Stimulated activated CD4-positive, alpha-beta T cell treated with anti-CD3 and anti-CD28 coated beads, Interleukin-12 subunit alpha, Interleukin-12 subunit beta, amount 100 ng/mL, for 48 hours (primary cell): ENCODE measurements around the gene FLNA.
"Not testable (repeated sequence)": the region's sequence is repeated elsewhere in the genome, so short reads cannot be mapped to it uniquely, and the experiment has no call there.

ENCODE experiments used
- DNase-seq, 3 donors: peaks; one replicate each; pipeline ENCODE4 v3.0.0-alpha.2; 2020; ENCODE audit warnings: low read depth in 2 of 3, low spot score in 1 of 3

Gene FLNA

DNA sequence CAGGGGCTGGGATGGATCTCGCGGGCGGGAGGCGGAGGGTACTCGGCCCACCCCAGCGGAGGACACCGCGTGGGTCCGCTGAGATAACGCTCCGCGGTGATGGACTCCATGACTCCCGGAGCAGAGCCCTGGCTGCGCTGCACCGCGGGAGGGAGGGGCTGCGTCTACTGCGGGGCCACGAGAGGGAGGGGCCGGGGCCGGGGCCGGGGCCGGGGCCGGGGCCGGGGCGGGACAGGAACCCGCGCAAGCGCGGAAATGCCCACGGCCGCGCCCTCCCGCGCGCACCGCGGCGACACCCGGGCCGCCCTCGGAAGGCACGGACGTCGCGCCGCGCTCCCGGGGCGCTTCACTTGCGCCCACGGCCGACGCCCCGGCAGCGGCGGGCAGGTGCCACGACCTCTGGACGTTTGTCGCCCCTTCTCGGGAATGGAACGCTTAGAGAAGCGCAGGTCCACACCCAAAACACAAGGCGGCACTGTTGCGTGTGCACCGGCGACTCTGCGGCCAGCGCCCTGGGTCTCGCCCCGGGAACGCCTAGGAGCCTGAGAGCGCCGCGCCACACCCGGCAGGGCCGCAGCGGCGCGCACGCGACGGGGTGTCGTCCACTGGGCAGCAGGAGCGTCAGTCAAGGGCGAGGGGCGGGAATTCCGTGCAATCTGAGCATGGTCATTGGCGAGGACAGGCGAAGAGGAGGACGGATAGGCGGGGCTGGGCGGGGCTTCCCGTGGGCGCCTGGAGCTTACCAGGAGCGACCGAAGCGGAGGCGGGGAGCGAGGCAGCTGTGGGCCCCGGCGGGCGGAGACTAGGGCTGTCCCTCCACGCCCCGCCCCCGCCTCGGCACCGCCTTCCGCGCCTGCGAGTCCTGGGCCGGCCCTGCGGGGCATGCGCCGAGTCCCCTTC lies 32.8 kb downstream of the FLNA start:
- DNase-seq, result not testable (repeated sequence)

DNA sequence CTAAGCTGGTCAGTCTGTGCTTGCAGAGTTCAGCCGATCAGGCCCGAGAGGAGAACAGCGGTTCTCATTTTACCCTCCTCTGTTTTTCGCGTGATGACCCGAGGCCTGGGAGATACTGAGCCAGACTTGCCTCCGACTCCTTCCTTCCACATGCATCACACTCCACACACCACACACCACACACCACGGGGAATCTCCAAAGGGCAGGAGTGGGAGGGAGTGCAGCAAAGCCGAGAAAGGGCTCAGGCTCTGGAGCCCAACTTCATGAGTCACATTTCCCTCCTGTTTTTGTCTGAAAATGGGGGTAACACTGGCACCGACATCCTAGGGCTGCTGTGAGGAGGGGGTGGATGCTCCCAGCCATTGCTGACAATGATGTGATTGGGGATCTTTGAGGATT lies 39.9 kb downstream of the FLNA start:
- DNase-seq, result peak in 2 of 3 donors; percentile 30 to 36

DNA sequence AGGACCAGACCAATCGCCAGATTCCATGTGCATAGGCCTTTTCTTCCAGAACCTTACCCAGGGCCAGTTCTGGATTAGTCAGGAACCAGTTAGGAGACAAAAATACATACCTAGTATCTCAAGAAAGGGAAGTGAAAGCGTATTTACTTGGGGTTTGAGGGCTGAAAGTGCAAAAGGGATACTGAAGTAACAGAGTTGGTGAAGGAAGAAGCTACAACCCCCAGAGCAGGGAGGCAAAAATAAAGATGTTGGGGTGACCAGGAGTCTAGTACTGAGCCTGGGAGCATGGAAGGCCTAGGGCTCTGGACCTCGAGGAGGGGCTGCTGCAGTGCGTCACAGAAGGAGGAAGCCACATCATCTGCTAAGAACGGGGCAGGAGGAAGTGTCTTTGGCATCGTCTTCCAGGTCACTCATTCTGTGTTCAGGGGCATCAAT lies 40.6 kb downstream of the FLNA start:
- no peak for DNase-seq

DNA sequence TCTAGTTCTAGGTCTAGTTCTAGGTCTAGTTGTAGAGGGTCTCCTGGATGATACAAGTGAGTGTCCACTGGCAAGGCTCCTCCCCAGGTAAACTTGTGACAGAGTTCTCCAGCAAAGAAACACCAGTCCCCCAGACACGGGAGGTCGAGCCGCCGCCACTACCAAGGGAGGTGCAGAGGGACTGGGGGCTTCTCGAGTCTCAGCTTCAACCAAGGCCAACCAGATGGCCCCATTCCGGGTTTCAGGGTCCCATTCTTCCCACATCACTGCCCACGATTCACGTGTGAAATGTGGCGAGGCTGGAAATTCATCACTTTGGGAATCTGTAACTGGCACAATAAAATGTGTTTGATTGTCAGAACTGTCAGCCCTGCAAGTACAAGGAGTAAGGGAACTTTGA lies 41.3 kb downstream of the FLNA start:
- DNase-seq, result no peak

DNA sequence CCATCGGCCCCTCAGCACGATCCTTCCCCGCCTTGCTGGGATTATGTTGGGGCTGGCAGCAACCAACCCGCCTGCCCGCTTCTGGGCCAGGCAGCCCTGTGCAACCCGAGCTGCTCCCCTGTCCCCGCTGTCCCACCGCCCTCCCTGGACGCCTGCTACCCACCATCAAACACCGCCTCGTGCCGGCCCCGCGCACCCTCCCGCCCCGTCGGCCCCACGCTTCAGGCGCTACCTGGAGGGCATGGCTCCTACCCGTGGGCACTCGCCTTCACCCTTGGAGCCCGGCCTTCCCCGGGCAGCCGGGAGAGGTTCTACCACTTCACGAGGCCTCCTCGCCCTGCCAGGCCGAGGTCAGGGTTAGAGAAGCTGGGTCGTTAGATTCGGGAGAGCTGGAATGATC lies 41.9 kb downstream of the FLNA start:
- DNase-seq, result no peak

DNA sequence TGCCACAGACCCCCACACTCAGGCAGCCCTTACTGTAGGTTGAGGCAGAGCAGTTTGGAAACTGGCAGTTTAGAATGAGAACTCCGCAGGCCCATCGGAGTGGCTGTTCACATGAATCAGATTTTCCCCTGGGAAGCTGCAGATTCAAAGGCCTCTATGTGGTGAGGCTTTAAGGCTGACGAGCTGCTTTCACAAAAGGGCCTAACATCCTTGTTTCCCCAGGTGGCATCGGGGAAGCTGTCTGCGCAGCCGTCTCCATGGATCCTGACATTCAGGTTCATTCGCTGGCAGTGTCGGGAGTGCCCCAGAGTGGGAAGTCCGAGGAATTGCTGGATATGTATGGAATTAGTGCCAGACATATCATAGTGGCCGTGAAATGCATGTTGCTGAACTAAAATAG lies 45.1 kb downstream of the FLNA start:
- DNase-seq, result no peak

DNA sequence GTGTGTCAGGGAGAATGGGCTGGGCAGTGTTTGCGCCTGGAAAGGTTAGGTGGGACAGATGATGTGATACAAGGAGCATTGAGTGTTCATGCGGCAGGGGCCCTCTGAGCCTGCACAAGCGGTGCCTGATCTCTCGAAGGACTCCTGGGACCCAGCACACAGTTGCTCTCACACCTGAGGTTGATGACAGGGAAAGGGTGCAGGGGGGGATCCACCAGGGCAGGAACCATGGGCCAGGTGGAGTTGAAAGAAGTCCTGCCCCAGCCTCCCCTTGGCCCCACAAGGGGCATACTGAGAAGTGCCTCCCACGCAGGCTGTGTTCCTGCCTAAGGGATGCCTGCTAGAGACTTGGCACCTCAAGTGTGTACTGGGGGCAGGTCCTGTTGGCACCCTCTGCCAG lies 45.8 kb downstream of the FLNA start:
- no peak for DNase-seq

DNA sequence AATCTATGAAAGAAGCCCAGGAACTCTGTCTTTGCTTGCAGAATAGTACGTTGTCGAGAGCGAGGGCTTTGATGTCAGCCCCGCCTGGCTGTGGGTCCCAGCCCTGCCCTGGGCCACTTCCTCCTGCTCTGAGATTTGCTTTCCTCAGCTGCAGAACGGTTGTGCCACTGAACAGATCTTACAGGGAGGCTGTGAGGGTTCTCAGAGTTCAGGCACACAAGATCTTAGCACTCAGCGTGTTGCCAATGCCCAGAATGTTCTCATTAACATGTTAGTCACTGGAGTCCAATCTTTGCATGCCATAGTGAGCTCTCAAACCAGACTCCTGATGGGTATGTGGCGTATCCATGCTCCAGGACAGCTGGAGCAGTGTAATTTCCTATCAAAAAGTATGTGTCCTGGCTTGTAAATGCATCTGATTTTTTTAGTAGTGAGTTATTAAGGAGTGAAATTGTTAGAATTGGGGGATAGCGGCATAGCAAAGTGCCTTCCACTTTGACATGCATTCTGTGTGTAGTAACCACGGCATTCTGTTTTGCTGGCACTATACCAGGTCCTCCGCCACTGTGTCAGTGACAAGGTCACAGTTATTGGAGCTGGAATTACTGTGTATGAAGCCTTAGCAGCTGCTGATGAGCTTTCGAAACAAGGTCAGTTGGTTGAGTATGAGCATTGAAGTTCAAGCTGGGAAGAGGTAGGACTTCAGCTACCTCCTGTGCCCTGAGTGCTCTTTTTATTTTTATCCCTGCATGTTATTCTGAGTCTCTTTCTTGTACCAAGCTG lies 47.2 kb downstream of the FLNA start:
- DNase-seq, result no peak

DNA sequence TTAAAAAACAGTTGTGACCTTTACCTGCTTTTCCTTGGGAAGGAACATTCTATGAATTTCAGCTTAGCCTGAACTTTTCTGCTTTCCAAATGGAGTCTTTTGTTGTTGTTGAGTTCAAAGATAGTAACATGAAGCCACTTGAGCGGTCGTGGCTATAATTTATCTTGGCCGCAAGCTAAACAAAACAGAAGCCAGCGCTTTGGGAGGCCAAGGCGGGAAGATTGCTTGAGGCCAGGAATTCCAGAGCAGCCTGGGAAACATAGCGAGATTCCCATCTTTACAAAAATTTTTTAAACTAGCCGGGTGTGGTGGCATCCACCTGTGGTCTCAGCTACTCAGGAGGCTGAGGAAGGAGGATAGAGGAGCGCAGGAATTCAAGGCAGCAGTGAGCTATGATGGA lies 48.9 kb downstream of the FLNA start:
- no peak for DNase-seq

DNA sequence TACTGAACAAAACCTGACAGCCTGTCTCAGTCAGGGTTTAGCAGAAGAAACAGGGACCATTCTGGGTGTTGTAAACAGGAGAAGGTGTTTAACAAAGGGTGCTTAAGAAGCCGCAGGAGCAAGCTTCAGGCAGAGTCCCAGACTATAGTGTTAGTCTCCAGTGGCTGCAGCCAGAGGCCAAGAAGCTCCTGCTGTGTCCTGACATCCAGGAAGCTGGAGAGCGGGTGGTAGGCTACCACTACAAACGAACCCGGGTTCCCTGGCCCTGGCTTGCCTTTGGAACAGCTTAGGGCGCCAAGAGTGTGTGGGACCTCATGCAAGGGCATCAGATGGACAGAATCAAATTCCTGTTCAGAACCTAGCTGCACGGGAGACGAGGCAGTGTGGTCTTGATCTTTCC lies 50.9 kb downstream of the FLNA start:
- no peak for DNase-seq

DNA sequence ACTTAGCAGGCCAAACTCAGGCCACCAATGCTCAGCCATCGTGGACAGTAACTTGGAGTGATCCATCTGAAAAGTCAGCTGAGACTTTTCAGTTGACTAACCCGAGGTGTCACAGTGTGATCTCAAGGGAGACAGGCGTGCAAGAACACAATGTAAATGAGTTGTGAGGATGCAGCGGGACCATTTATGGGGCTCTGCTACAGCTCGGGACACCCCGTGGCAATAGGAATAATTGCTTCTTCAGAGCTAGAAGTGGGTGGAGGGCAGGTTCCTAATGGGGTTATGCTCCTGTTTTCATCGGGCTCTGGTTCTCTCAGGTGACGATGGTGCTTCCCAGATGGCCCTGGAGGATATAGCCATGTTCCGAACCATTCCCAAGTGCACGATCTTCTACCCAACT lies 51.5 kb downstream of the FLNA start:
- DNase-seq, result no peak

DNA sequence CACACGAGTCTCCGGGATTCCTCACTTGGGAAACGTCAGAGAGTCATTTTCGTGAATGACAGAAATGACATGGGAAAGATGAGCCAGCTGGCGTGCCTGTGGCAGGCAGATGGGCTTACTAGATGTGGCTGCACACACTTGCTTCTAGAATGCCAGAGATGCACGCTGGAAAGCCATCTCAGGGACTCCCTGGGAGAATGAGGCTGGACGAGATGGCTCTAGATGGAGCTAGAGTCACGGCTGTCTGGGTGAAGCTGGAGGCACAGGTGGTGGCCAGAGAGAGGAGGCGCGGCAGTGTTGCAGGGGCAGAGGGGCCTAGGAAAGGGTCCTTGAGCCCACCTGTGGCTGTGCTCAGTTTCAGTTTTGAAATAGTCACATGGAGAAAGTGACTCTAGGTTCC lies 52.8 kb downstream of the FLNA start:
- DNase-seq, result no peak

DNA sequence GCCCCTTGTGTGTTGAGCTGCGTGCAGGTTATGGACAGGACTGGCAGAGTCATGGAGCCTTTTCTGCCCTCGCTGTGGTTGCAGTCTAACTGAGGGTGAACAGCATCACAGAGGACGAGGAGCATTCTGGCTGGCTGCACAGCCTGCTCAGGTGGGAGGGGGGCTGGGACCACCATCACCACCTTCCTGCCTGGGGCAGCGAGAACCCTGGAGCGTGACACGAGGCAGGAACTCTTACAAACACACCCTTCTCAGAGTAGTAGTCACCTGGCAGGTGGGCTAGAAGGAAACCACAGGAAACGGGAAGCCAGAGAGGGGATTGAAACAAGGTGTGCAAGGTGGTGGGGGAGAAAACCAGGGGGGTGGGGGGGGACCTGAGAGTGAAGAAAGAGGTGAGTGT lies 53.3 kb downstream of the FLNA start:
- DNase-seq, result no peak

DNA sequence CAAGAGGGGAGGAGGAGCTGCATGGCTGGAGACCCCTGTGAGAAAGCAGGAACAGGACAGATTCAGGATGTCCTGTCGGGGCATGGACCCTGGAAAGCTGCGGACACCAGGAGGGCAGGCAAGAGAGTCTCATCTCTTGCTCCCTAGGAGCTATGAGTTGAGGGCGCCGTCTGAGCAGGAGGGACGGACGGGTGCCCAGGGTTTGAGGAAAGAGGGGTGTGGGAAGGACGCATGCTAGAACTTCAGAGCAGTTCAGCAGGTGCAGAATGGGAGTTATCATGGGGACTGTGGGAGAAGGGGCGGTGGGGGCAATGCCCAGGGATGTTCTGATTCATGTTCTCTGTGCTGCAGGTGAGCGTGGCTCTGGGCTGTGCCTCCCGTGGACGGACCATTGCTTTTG lies 54.0 kb downstream of the FLNA start:
- no peak for DNase-seq

DNA sequence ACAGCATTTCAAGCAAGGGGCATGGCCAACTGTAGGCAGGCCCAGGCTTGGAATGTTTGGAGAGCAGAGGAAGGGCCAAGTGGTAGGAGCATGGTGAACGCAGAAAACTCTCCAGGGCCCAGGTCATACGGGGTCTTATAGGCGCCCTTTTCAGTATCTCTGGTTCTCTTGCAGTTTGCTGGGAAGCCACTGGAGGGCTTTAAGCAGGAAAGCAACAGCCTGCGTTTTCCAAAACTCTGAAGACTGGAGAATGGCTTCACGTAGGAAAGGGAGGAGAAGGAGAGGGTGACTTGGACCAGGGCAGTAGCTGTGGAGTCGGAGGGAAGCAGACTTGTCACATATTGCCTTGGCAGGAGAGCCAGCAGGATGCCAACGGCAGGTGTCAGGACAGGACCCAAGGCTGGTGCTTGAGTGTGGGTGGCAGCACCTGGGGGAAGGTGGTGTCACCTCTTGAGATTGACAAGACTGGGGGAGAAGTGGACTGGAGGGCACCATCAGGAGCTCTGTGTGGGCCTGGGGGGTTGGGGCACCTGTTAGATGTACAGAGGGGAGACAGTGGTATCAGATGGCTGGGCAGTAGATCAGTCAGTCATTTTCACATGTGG lies 56.9 kb downstream of the FLNA start:
- DNase-seq, result no peak

DNA sequence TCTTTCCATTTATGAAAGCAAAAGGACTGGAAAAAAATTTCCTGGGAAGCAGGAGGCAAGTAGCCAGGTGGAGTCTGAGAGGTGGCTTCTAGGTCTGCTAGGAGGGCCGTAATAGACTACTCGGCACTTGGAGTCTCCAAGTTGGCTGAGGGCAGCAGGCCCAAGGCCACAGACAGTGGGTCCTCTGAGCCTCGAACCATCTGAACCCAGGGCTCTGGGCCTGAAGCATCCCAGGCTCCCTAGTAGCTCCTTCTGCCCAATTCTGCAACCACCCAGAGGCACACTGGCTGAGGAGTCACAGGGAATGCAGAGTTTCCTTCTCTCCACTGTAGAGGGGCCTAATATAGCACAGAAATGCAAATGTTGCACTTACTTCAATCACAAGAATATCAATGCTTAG lies 59.0 kb downstream of the FLNA start:
- no peak for DNase-seq

DNA sequence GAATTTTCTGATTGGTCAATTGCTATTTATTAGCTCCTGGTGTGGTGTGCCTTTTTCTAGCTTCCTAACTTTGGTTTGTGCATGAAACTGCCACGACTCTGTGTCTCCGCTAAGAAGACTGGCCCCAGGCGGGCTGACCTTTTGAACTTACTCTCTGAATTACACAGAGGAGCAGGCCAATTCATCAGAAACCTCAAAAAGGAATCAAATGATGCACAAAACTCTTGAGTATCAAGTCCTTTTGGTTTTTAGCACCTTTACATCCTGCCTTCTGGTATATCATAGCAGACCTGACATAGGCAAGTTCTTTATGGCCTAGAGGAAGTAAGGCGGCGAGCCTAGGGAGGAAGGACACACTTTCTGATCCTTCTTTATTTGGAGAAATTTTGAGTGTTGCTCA lies 61.3 kb downstream of the FLNA start:
- DNase-seq, result peak in 1 of 3 donors; percentile 28

DNA sequence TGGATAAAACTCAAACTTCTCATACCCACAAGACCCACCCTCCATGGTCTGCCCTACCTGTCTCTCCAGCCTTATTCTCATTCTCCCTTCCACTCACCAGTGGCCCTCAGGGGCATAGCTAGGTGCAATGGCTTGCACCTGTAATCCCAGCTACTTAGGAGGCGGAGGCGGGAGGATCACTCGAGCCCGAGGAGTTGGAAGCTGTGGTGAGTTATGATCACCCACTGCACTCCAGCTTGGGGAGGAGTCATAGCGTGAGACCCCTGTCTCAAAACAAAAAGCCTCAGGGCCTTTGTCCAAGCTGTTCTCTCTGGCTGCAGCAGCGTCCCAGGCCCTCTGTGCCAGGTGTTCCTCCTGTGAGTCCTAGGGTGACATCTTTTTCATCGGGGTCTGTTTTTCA lies 62.3 kb downstream of the FLNA start:
- no peak for DNase-seq

DNA sequence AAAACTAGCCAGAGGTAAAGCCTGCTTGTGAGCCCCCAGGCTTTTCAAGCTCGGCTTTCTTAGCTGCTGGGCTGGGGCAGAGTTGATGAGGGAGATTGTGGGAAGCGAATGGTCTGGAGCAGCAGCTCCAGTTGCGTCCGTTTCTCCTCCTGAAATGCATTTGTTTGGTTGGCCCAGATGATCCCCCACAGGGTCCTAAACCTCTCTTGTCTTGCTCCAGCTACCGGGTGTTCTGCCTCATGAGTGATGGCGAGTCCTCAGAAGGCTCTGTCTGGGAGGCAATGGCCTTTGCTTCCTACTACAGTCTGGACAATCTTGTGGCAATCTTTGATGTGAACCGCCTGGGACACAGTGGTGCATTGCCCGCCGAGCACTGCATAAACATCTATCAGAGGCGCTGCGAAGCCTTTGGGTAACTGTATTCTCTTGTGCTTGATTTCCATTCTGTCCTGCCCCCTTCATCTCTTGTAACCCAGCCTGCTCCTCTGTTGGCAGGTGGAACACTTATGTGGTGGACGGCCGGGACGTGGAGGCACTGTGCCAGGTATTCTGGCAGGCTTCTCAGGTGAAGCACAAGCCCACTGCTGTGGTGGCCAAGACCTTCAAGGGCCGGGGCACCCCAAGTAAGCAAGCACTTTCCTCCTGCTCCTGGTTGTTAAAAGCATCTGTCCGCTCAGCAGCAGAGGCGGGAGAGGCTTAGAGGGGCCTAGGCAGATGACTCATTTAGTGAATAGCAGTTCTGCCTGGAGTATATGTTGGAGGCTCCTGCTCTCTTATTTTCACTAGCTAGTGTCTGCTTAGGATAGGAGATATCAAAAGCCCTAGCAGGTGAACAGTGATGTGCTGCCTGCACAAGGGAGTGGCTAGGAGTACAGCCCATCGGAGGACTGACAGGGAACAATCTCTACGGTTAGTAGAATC lies 63.6 kb downstream of the FLNA start:
- no peak for DNase-seq

DNA sequence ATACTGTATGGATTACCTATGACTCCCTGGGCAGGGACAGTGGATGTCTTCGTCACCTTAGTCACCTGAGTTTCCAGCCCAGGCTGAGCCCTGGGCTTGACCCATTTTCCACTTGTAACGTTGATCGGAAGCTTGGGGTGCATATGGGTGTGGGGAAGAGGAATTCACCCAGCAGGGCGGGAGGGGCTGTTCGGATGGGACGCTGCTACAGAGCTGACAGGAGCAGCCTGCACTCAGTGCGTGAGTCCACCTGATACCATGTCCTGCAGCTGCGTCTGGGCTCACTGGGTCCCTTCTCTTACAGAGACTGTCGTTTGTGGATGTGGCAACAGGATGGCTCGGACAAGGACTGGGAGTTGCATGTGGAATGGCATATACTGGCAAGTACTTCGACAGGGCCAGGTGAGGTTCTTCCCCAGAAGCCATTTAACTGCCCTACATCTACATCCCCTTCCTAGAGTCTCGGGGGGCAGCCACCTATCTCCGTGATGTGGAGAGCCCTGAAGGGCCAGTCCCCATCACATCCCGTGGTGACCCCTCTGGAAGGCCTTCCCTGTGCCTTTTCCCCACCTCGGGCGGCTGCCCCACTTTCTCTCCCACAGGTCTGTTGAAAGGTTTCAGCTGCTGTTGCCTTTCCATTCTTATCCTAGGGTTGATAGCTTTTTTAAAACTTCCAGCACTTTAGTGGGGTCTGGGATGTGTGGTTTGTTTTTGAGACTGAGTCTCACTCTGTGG lies 65.2 kb downstream of the FLNA start:
- DNase-seq, result no peak
